HepG2 (cell line): Measurements from ENCODE around the gene TBX6. TPM values are rescaled to one million over a fixed set of nuclear protein-coding genes. Genes with fewer than 3 reads are reported as not detected.

Source experiments
- ISX ChIP-seq: sonication (generic); formaldehyde crosslinking; conservative IDR thresholded peaks from 2 replicates; pipeline ENCODE4 v1.5.0; 2020; ENCODE audit warnings: missing genetic modification reagents
- PATZ1 ChIP-seq: sonication (generic); formaldehyde crosslinking; IDR thresholded peaks from 2 replicates; pipeline ENCODE4 v1.4.0; 2020; ENCODE audit warnings: missing genetic modification reagents
- RARA ChIP-seq: IDR thresholded peaks from 2 replicates; pipeline ENCODE4 v1.6.1; 2016; ENCODE audit warnings: missing genetic modification reagents, missing compliant biosample characterization
- TRAFD1 ChIP-seq: sonication (generic); formaldehyde crosslinking; IDR thresholded peaks from 2 replicates; pipeline ENCODE4 v1.5.1; 2020; ENCODE audit warnings: missing genetic modification reagents, mild to moderate bottlenecking, borderline replicate concordance
- ZNF441 ChIP-seq: sonication (generic); formaldehyde crosslinking; IDR thresholded peaks from 2 replicates; pipeline ENCODE4 v1.7.0; 2021; ENCODE audit warnings: missing genetic modification reagents, borderline replicate concordance
- ZNF770 ChIP-seq: sonication (generic); formaldehyde crosslinking; IDR thresholded peaks from 2 replicates; pipeline ENCODE4 v1.5.0; 2020; ENCODE audit warnings: mild to moderate bottlenecking, missing genetic modification reagents
- polyA plus RNA-seq, 8 experiments: library from polyadenylated mRNA; depleted of rRNA in 3 of 8; stranded (reverse) in 7 of 8; unstranded in 1 of 8; fragments of >200 nt; fragmentation: Illumina TruSeq in 4 of 8; extraction: Trizol in 4 of 8; gene quantifications; 2 replicates each; pipeline versions ENCODE4 v1.2.1 to v1.2.3, GENCODE V29; 2011 to 2016; ENCODE audit warnings: low read depth in 4 of 8, missing spikeins in 1 of 8, mixed read lengths in 1 of 8; ENCODE audit not compliant: insufficient read depth in 1 of 8
- total RNA-seq, 5 experiments: library from RNA; depleted of rRNA; stranded (reverse); fragments of >200 nt; fragmentation: Illumina TruSeq; extraction: Trizol; gene quantifications; 2 replicates each; pipeline ENCODE4 v1.2.3, GENCODE V29; 2016; ENCODE audit warnings: low read depth in 1 of 5
- TF ChIP-seq, protein P1 (sequence below): sonication (generic); formaldehyde crosslinking; IDR thresholded peaks from 2 replicates; pipeline ENCODE4 v1.4.0; 2020; ENCODE audit warnings: mild to moderate bottlenecking, missing genetic modification reagents, borderline replicate concordance
- TF ChIP-seq, protein P2 (sequence below): sonication (generic); formaldehyde crosslinking; IDR thresholded peaks from 2 replicates; pipeline ENCODE4 v1.4.0; 2020; ENCODE audit warnings: missing genetic modification reagents

The TBX6 gene
- total and polyA plus RNA-seq, 2 of the 13 experiments (the other 11 are each of a cell fraction or from before 2014, with no cell fraction given) = 0.24 to 0.42 TPM

DNA sequence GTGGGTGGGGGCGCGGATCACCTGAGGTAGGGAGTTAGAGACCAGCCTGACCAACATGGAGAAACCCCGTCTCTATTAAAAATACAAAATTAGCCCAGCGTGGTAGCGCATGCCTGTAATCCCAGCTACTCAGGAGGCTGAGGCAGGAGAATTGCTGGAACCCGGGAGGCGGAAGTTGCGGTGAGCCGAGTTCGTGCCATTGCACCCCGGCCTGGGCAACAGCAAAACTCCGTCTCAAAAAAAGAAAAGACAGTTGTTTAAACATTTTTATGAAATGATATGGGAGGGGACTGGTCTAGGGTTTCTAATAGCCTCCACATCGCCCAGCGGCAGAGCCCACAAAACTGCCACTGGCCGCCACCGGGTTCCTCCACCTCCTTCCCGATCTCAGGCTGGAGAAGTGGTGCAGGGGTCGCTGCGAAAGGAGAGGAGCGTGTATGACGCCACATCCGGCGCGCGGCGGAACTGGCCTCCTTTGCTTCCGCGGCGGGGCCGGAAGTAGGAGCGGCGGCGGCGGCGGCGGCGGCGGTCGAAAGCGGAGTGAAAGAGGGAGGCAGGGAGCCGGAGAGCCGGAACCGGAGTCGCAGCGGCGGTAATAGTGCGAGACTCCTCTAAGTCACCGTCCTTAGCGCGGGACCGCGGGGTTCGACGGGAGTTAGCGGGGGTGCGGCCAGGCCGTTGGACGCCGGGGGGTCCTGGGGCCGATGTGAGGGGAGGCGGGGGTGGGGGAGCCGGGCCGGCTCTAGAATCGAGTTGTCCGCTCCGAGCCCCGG lies 16.0 kb downstream of the TBX6 start, which contains the start of gene PPP4C (continued):
- TF ChIP-seq, protein P1, sequence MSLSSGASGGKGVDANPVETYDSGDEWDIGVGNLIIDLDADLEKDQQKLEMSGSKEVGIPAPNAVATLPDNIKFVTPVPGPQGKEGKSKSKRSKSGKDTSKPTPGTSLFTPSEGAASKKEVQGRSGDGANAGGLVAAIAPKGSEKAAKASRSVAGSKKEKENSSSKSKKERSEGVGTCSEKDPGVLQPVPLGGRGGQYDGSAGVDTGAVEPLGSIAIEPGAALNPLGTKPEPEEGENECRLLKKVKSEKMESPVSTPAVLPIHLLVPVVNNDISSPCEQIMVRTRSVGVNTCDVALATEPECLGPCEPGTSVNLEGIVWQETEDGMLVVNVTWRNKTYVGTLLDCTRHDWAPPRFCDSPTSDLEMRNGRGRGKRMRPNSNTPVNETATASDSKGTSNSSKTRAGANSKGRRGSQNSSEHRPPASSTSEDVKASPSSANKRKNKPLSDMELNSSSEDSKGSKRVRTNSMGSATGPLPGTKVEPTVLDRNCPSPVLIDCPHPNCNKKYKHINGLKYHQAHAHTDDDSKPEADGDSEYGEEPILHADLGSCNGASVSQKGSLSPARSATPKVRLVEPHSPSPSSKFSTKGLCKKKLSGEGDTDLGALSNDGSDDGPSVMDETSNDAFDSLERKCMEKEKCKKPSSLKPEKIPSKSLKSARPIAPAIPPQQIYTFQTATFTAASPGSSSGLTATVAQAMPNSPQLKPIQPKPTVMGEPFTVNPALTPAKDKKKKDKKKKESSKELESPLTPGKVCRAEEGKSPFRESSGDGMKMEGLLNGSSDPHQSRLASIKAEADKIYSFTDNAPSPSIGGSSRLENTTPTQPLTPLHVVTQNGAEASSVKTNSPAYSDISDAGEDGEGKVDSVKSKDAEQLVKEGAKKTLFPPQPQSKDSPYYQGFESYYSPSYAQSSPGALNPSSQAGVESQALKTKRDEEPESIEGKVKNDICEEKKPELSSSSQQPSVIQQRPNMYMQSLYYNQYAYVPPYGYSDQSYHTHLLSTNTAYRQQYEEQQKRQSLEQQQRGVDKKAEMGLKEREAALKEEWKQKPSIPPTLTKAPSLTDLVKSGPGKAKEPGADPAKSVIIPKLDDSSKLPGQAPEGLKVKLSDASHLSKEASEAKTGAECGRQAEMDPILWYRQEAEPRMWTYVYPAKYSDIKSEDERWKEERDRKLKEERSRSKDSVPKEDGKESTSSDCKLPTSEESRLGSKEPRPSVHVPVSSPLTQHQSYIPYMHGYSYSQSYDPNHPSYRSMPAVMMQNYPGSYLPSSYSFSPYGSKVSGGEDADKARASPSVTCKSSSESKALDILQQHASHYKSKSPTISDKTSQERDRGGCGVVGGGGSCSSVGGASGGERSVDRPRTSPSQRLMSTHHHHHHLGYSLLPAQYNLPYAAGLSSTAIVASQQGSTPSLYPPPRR (CRISPR knock-in tag) = peak; percentile 7; the same call in 1 of the 2 replicates
- TF ChIP-seq PATZ1 (peak; percentile 23), TRAFD1 (CRISPR knock-in tag) (no peak), ISX (CRISPR knock-in tag) (no peak), ZNF441 (no peak), ZNF770 (CRISPR knock-in tag) (peak; percentile 34; the same call in 1 of the 2 replicates), RARA (peak; percentile 45; the same call in 1 of the 2 replicates)
- TF ChIP-seq, protein P2, sequence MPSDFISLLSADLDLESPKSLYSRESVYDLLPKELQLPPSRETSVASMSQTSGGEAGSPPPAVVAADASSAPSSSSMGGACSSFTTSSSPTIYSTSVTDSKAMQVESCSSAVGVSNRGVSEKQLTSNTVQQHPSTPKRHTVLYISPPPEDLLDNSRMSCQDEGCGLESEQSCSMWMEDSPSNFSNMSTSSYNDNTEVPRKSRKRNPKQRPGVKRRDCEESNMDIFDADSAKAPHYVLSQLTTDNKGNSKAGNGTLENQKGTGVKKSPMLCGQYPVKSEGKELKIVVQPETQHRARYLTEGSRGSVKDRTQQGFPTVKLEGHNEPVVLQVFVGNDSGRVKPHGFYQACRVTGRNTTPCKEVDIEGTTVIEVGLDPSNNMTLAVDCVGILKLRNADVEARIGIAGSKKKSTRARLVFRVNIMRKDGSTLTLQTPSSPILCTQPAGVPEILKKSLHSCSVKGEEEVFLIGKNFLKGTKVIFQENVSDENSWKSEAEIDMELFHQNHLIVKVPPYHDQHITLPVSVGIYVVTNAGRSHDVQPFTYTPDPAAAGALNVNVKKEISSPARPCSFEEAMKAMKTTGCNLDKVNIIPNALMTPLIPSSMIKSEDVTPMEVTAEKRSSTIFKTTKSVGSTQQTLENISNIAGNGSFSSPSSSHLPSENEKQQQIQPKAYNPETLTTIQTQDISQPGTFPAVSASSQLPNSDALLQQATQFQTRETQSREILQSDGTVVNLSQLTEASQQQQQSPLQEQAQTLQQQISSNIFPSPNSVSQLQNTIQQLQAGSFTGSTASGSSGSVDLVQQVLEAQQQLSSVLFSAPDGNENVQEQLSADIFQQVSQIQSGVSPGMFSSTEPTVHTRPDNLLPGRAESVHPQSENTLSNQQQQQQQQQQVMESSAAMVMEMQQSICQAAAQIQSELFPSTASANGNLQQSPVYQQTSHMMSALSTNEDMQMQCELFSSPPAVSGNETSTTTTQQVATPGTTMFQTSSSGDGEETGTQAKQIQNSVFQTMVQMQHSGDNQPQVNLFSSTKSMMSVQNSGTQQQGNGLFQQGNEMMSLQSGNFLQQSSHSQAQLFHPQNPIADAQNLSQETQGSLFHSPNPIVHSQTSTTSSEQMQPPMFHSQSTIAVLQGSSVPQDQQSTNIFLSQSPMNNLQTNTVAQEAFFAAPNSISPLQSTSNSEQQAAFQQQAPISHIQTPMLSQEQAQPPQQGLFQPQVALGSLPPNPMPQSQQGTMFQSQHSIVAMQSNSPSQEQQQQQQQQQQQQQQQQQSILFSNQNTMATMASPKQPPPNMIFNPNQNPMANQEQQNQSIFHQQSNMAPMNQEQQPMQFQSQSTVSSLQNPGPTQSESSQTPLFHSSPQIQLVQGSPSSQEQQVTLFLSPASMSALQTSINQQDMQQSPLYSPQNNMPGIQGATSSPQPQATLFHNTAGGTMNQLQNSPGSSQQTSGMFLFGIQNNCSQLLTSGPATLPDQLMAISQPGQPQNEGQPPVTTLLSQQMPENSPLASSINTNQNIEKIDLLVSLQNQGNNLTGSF (CRISPR knock-in tag) = no peak
